ENCODE results near the gene TBC1D12. TPM values are rescaled to one million over a fixed set of nuclear protein-coding genes. Genes with fewer than 3 reads are reported as not detected.

Gene TBC1D12
- total RNA-seq, 3 donors from 2014 or later = 19.0 to 29.4 (median 27.2) TPM

Other genes with a start within 250 kb of the TBC1D12 start
- 10 to 100 TPM; 14.9 to 26.2 (median 25.6) TPM for gene NOC3L, start 39.6 kb upstream of the TBC1D12 start, total RNA-seq
- gene HELLS, start 143.2 kb downstream of the TBC1D12 start, total RNA-seq = 1 to 10 TPM; 1.8 to 9.8 (median 7.5) TPM